ENCODE results near the gene FIS1.
A peak's percentile ranks its signal among the peaks of the same experiment; 100 is the strongest.

FIS1 gene

GRCh38 chr7:101239191-101239950 is 5.5 kb downstream of the FIS1 start:
- no peak for TF ChIP-seq CTCF (IDR thresholded peaks at IDR 0.05; ENCODE audit: low read depth, low read length)
- DNase-seq (ENCODE audit: extremely low read depth, low read depth), result no peak

- TF ChIP-seq CTCF (IDR thresholded peaks at IDR 0.05; ENCODE audit: low read depth, low read length), result no peak
- no peak for DNase-seq (ENCODE audit: extremely low read depth, low read depth)
Observed at GRCh38 chr7:101238226-101239182, 6.4 kb downstream of the FIS1 start.

- DNase-seq (ENCODE audit: extremely low read depth, low read depth), result no peak
- no peak for TF ChIP-seq CTCF (IDR thresholded peaks at IDR 0.05; ENCODE audit: low read depth, low read length)
Observed at GRCh38 chr7:101237206-101238067, 7.4 kb downstream of the FIS1 start, which contains the start of gene CLDN15. TSS of gene CLDN15 (minus strand) at chr7:101237802. CDS start at chr7:101237581, 221 bp downstream.

- no peak for TF ChIP-seq CTCF (IDR thresholded peaks at IDR 0.05; ENCODE audit: low read depth, low read length)
- DNase-seq (ENCODE audit: extremely low read depth, low read depth), result no peak
Observed at GRCh38 chr7:101236292-101236835, 8.5 kb downstream of the FIS1 start.

DNA sequence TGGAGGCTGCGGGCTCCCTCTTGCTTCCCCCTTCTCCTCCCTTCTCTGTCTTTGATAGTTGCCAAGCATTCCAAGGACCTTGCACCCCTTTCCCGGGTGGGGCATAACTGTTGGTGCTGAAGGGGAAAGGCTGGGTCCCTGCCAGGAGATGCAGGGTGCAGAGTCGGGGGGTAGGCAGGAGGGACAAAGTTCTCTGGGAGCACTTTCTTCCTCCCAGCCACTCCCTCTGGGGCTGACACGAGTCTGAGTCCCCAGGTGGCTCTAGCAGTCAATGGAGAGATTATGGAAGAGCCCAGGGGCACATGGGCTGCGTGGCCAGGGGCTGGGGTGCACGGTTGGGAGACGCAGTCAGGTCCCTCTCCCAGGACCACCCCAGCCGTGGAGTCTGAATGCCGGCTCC is 9.4 kb downstream of the FIS1 start:
- TF ChIP-seq CTCF (IDR thresholded peaks at IDR 0.05; ENCODE audit: low read depth, low read length), result no peak
- DNase-seq (ENCODE audit: extremely low read depth, low read depth), result no peak

DNA sequence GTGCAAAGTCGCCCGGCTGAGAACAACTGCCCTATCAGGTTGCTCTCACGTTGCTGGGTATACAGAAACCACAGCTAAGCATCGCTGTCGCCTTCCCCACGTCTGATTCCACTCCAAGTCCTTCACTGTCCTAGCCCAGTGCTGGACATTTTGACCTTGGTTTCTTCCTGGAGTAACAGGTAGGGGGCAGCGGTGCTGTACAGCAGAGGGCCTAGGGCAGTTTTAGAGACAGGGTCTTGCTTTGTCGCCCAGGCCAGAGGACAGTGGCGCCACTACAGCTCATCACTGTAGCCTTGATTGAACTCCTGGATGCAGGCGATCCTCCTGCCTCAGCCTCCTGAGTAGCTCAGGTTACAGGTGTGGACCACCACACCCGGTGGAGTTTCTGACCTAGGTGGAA is 9.8 kb downstream of the FIS1 start:
- no peak for DNase-seq (ENCODE audit: extremely low read depth, low read depth)

More for the DNA sequence above, 9.8 kb downstream of the FIS1 start:
- TF ChIP-seq CTCF (IDR thresholded peaks at IDR 0.05; ENCODE audit: low read depth, low read length), result peak; percentile 33
